ENCODE measurements around the gene SLC6A11.

DNA sequence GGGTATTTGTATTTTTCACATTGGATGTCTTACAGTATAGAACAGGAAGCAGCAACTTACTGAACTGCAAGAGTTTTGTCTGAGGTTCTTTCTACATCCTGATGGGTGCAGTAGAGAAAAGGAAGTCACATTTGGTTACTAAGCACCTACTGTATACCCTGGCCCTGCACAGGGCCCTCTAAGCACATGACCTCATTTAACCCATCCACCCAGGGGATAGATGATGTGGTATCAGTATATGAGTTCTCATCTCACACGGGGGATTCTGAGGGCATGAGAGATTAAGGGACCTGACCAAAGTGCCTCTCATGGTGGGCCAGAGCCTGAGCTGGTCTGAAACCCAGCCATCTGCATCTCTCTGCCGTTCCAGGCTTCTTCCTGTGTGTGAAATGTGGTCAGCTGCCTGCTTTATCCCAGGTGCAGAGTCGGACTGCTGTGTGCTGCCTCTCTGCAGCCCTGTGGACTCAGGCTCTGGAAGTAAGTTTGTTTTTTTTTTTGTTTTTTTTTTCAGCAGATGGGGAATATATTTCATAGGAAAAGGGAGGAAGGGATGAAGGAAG lies 17.9 kb downstream of the SLC6A11 start:
- TF ChIP-seq POLR2A (IDR thresholded peaks at IDR 0.05) (no peak), POLR2AphosphoS5 (IDR thresholded peaks at IDR 0.05) (no peak)
- TF ChIP-seq, protein P1, sequence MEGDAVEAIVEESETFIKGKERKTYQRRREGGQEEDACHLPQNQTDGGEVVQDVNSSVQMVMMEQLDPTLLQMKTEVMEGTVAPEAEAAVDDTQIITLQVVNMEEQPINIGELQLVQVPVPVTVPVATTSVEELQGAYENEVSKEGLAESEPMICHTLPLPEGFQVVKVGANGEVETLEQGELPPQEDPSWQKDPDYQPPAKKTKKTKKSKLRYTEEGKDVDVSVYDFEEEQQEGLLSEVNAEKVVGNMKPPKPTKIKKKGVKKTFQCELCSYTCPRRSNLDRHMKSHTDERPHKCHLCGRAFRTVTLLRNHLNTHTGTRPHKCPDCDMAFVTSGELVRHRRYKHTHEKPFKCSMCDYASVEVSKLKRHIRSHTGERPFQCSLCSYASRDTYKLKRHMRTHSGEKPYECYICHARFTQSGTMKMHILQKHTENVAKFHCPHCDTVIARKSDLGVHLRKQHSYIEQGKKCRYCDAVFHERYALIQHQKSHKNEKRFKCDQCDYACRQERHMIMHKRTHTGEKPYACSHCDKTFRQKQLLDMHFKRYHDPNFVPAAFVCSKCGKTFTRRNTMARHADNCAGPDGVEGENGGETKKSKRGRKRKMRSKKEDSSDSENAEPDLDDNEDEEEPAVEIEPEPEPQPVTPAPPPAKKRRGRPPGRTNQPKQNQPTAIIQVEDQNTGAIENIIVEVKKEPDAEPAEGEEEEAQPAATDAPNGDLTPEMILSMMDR (IDR thresholded peaks at IDR 0.05 in 8 of 11, conservative IDR thresholded peaks at IDR 0.05 in 3 of 11), result no peak
